Parathyroid adenoma (tissue), 2 donors: Measurements from ENCODE around the gene PABPN1L.

Experiments
- H2AFZ ChIP-seq: fragments of 300-600 bp; sonication (generic); one replicate; pipeline ENCODE4 v1.7.0; 2017; ENCODE audit warnings: antibody characterized with exemption, mild to moderate bottlenecking
- H3K27ac ChIP-seq: fragments of 300-600 bp; sonication (generic); one replicate; pipeline ENCODE4 v1.7.0; 2017
- H3K27me3 ChIP-seq: fragments of 300-600 bp; sonication (generic); one replicate; pipeline ENCODE4 v1.7.0; 2017; ENCODE audit warnings: low read length; ENCODE audit not compliant: control insufficient read depth, insufficient read depth
- H3K36me3 ChIP-seq: fragments of 300-600 bp; sonication (generic); one replicate; pipeline ENCODE4 v1.7.0; 2017; ENCODE audit warnings: low read length; ENCODE audit not compliant: control insufficient read depth, insufficient read depth
- H3K4me1 ChIP-seq: fragments of 300-600 bp; sonication (generic); one replicate; pipeline ENCODE4 v1.7.0; 2017; ENCODE audit warnings: control low read depth
- H3K4me2 ChIP-seq: fragments of 300-600 bp; sonication (generic); one replicate; pipeline ENCODE4 v1.7.0; 2017; ENCODE audit warnings: low read length
- H3K4me3 ChIP-seq: fragments of 300-600 bp; sonication (generic); one replicate; pipeline ENCODE4 v1.7.0; 2017; ENCODE audit warnings: low read depth, low read length
- H3K79me2 ChIP-seq: fragments of 300-600 bp; sonication (generic); one replicate; pipeline ENCODE4 v1.7.0; 2017; ENCODE audit warnings: control low read depth
- H3K9ac ChIP-seq: fragments of 300-600 bp; sonication (generic); one replicate; pipeline ENCODE4 v1.7.0; 2017; ENCODE audit warnings: mild to moderate bottlenecking
- H3K9me3 ChIP-seq: fragments of 300-600 bp; sonication (generic); one replicate; pipeline ENCODE4 v1.7.0; 2017; ENCODE audit warnings: low read length; ENCODE audit not compliant: control insufficient read depth
- TF ChIP-seq, protein P1 (sequence below): fragments of 300-600 bp; sonication (generic); IDR thresholded peaks from one replicate; pipeline ENCODE4 v1.7.0; 2017; ENCODE audit warnings: antibody characterized with exemption, mild to moderate bottlenecking
- donor health status: primary hyperparathyroidism.

The PABPN1L gene

DNA sequence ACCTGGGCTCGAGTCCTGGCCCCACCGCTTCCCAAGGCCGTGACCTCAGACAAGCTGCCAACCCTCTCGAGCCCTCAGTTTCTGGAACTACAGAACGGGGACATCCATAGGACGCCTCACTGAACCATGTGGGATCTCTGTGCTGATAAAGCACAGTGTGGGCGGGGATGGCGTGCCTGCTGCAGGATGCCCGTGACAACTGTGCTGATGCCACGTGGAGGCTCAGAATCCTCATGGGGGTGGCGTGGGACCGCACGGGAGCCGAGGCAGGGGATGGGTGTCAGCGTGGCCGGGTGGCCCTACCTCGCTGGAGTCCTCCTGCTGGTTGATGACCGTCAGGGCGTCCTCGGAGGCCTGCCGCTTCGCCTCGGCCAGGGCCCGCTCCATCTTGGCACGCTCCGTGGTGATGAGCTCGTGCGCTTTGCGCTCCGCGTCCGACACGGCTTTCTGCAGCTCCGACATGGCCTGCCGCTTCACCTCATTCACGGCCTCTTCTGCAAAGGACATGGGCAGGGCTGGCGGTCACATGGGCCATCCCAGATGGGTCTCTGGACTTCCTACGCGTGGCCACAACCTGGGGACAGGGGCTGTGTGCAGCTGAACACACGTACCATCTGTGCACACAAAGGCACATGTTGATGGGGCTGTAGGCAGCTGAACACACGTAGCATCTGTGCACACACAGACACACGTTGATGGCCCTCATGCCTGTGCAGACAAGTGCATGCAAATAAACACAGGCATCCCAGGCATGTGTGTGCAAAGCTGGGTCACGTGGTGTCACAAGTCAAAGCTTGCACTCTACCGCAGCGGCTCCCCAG is 12.7 kb upstream of the PABPN1L start:
- H3K36me3 ChIP-seq = no peaks in the 10 kb centered on the region
- H3K4me3 ChIP-seq = no peak overlapping the region
- TF ChIP-seq, protein P1, sequence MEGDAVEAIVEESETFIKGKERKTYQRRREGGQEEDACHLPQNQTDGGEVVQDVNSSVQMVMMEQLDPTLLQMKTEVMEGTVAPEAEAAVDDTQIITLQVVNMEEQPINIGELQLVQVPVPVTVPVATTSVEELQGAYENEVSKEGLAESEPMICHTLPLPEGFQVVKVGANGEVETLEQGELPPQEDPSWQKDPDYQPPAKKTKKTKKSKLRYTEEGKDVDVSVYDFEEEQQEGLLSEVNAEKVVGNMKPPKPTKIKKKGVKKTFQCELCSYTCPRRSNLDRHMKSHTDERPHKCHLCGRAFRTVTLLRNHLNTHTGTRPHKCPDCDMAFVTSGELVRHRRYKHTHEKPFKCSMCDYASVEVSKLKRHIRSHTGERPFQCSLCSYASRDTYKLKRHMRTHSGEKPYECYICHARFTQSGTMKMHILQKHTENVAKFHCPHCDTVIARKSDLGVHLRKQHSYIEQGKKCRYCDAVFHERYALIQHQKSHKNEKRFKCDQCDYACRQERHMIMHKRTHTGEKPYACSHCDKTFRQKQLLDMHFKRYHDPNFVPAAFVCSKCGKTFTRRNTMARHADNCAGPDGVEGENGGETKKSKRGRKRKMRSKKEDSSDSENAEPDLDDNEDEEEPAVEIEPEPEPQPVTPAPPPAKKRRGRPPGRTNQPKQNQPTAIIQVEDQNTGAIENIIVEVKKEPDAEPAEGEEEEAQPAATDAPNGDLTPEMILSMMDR = no peak
- no peaks in the 10 kb centered on the region for H3K27me3 ChIP-seq
- no peak overlapping the region for H3K27ac ChIP-seq
- no peak overlapping the region for H3K9ac ChIP-seq
- H3K79me2 ChIP-seq = no peaks in the 10 kb centered on the region
- H2AFZ ChIP-seq = no peak overlapping the region
- no peak overlapping the region for H3K4me2 ChIP-seq
- H3K4me1 ChIP-seq = no peaks in the 10 kb centered on the region
- H3K9me3 ChIP-seq = no peaks in the 10 kb centered on the region

DNA sequence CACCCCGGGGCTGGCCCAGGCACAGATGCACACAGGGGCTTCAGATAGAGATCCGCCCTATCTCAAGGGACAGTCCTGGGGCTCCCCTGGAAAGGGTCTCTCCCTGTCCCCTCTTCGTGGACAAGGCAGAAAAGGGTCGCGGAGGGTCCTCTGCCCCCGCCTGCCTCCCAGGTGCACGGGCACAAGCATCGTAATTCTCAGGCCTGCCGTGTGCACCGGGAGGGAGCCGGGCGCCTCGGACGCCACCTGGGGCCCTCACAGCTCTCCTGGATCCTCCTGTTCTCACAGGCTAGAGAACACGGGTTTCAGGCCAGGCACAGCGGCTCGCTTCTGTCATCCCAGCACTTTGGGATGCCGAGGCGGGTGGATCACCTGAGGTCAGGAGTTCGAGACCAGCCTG is 11.9 kb upstream of the PABPN1L start:
- no peak overlapping the region for H3K4me2 ChIP-seq
- no peaks in the 10 kb centered on the region for H3K4me1 ChIP-seq
- H3K79me2 ChIP-seq = no peaks in the 10 kb centered on the region
- TF ChIP-seq, protein P1 = no peak
- H2AFZ ChIP-seq = no peak overlapping the region
- no peaks in the 10 kb centered on the region for H3K9me3 ChIP-seq
- H3K4me3 ChIP-seq = no peak overlapping the region
- H3K36me3 ChIP-seq = no peaks in the 10 kb centered on the region
- H3K9ac ChIP-seq = no peak overlapping the region
- H3K27me3 ChIP-seq = no peaks in the 10 kb centered on the region
- H3K27ac ChIP-seq = no peak overlapping the region

DNA sequence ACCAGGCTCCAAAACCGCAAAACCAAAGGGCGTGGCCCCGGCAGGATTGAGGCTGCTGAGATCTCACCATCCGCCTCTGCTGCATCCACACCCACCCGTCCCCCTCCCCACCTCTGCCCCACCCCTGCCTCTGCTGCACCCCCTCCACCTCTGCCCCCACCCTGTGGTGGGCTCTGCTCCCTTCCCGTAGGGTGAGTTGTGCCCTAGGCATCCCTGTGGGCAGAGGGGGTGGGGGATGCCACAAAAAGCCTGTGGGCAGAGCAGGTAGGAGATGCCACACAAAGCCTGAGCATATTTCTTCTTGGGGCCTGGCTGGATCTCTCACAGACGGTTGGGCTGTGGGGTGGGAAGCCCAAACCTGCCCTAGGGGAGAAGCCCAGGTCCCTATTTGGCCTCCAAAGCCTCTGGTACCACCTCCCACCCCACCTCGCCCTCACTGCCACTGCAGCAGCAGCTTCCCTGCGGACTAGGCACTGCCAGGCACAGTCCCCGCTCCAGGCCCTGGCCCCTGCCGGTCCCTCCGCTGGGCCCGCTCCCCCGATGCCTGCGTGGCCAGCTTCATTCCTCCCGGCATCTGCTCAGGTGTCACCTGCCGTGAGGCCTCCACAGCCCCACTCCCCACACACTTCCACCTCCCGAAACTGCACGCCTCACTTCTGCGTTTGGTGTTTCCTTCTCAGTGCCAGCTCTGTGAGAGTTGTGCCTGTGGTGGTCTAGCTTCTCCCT is 11.3 kb upstream of the PABPN1L start:
- Histone ChIP-seq H3K4me3 (no peak overlapping the region), H3K36me3 (no peaks in the 10 kb centered on the region), H3K27ac (no peak overlapping the region), H3K4me2 (no peak overlapping the region), H3K4me1 (no peaks in the 10 kb centered on the region), H2AFZ (no peak overlapping the region), H3K27me3 (no peaks in the 10 kb centered on the region), H3K9me3 (no peaks in the 10 kb centered on the region), H3K9ac (no peak overlapping the region), H3K79me2 (no peaks in the 10 kb centered on the region)
- TF ChIP-seq, protein P1 = no peak

DNA sequence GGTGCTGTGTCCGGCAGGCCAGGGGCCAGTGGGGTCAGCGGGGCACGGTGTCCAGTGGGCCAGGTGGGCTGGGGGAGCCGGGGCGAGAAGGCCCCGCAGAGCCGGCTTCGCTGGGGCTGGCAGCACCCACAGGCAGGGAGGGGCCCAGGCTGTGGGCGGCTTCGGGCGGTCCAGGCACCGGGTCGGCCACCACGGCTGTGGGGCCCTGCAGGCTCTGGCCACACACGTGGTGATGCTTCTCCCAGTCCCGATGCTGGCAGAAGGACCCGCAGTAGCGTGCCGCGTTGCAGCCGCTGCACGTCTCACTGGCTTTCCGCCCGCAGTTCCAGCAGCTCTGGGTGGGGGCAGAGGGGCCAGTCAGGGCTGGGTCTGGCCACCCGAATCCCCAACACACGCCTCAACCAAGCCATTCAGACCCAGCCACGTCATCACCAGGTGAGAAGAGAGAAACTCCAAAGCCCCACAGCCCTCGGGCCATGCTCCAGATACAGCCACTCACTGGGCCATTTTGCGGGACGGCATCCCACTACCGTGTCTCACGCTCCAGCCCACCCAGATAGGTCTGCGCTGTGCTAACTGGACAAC is 10.6 kb upstream of the PABPN1L start:
- TF ChIP-seq, protein P1 = no peak
- Histone ChIP-seq H3K27me3 (no peaks in the 10 kb centered on the region), H3K79me2 (no peaks in the 10 kb centered on the region), H2AFZ (no peak overlapping the region), H3K9me3 (no peaks in the 10 kb centered on the region), H3K4me3 (no peak overlapping the region), H3K27ac (no peak overlapping the region), H3K4me1 (no peaks in the 10 kb centered on the region), H3K36me3 (no peaks in the 10 kb centered on the region), H3K9ac (no peak overlapping the region), H3K4me2 (no peak overlapping the region)
